Measurements from ENCODE around the gene ARHGAP6. TPM values are rescaled to one million over a fixed set of nuclear protein-coding genes. Genes with fewer than 3 reads are reported as not detected.

ARHGAP6 gene
- total and polyA plus RNA-seq, 2 of the 4 experiments (the other 2 are of a cell fraction): 1.4 to 1.8 TPM

GRCh38 chrX:11197671-11198070 lies 468.0 kb downstream of the ARHGAP6 start:
- no peaks in the 10 kb centered on the region for H3K79me1 ChIP-seq (ENCODE audit: low read depth in 1 of 2, low read length in 2 of 2)
- no peak overlapping the region for H3K27ac ChIP-seq (ENCODE audit: insufficient read depth, low read length)
- no peak overlapping the region for H3K9ac ChIP-seq (ENCODE audit: low read depth, low read length)
- H2BK5ac ChIP-seq (ENCODE audit: low read depth, low read length, poor library complexity, severe bottlenecking): no peak overlapping the region
- POLR2A ChIA-PET (ENCODE audit: unreplicated experiment): no interaction called here
- no peak overlapping the region for H3K56ac ChIP-seq (ENCODE audit: extremely low read depth, insufficient read depth, low read length)
- H3K9me3 ChIP-seq (ENCODE audit: control insufficient read depth, insufficient read depth, low read length): no peaks in the 10 kb centered on the region
- BruUV-seq (replicated peaks): no TSS peak
- no peak overlapping the region for H2AK9ac ChIP-seq (replicated peaks; ENCODE audit: low read depth, low read length, poor library complexity)
- H3K14ac ChIP-seq (replicated peaks; ENCODE audit: low read depth, low read length): no peak overlapping the region
- no peak overlapping the region for H2AFZ ChIP-seq (replicated peaks; ENCODE audit: low read length, poor library complexity)
- no peak for ATAC-seq (ENCODE audit: low read depth)
- H3K9me1 ChIP-seq (ENCODE audit: insufficient read depth, low read length): no peaks in the 10 kb centered on the region
- no peak overlapping the region for H2AK5ac ChIP-seq (ENCODE audit: low read depth, low read length)
- no peaks in the 10 kb centered on the region; the same call in 1 of the 2 replicates for H3K4me1 ChIP-seq (ENCODE audit: control insufficient read depth, insufficient read depth, low read length)
- CTCF ChIA-PET: no interaction called here
- dilution Hi-C loops (cut with HindIII; ENCODE audit: low sequenced_read_pairs, unreplicated experiment) (no loop called here), in situ Hi-C loops (cut with MboI; ENCODE audit: low sequenced_read_pairs) (no loop called here), intact Hi-C loops (cut with micrococcal nuclease) (no loop called here)
- H2BK15ac ChIP-seq (ENCODE audit: low read depth, low read length): no peak overlapping the region
- no peak overlapping the region for H4K5ac ChIP-seq (ENCODE audit: low read depth, low read length)
- no peak overlapping the region for H4K91ac ChIP-seq (ENCODE audit: insufficient read depth, low read depth, low read length)
- H3K4me3 ChIP-seq (ENCODE audit: insufficient read depth, low read depth, low read length): no peak overlapping the region
- no peak for DNase-seq
- no peak overlapping the region for H3K4ac ChIP-seq (ENCODE audit: low read depth, low read length)
- no peak overlapping the region for H3K4me2 ChIP-seq (ENCODE audit: low read depth, low read length)
- no peak overlapping the region for H3K23ac ChIP-seq (ENCODE audit: low read depth, low read length)
- TF ChIP-seq BHLHE40 (IDR thresholded peaks at IDR 0.05; ENCODE audit: low read depth, low read length): no peak
- no peak for TF ChIP-seq CHD1 (IDR thresholded peaks at IDR 0.05; ENCODE audit: low read depth, low read length)
- H3K27me3 ChIP-seq (ENCODE audit: control insufficient read depth, insufficient read depth, low read length): no peaks in the 10 kb centered on the region
- H3K36me3 ChIP-seq (ENCODE audit: control insufficient read depth, insufficient read depth, low read length): no peaks in the 10 kb centered on the region
- no peak overlapping the region for H2BK120ac ChIP-seq (ENCODE audit: low read depth, low read length)
- H2BK20ac ChIP-seq (ENCODE audit: low read depth, low read length): no peak overlapping the region
- no CpG with 5 or more reads among the region's 1 CpG for WGBS, 2 experiments (ENCODE audit: extremely low coverage in 2 of 2, insufficient read length in 1 of 2)
- H3K18ac ChIP-seq (ENCODE audit: low read depth, low read length): no peak overlapping the region
- no peaks in the 10 kb centered on the region for H4K20me1 ChIP-seq (ENCODE audit: insufficient read depth, low read length)
- H4K8ac ChIP-seq (ENCODE audit: low read depth in 2 of 2, low read length in 2 of 2): no peak overlapping the region
